PC-3 (cell line): ENCODE results near the gene AKAP4.

Experiments
- CTCF ChIP-seq: fragments of 300-600 bp; sonication (generic); conservative IDR thresholded peaks from 2 replicates; pipeline ENCODE4 v1.5.1; 2017; ENCODE audit warnings: antibody characterized with exemption, low read depth, mild to moderate bottlenecking, low read length
- EZH2phosphoT487 ChIP-seq: fragments of 300-600 bp; sonication (generic); IDR thresholded peaks from 2 replicates; pipeline ENCODE4 v1.6.1; 2018; ENCODE audit warnings: mild to moderate bottlenecking, antibody characterized with exemption, low read length, borderline replicate concordance

GRCh38 chrX:50198348-50198747 lies 2.5 kb downstream of the AKAP4 start:
- TF ChIP-seq EZH2phosphoT487 = no peak
- no peak for TF ChIP-seq CTCF
